Breast epithelium (tissue), 3 donors: ENCODE measurements around the gene LILRB2.

Experiments used
- CTCF ChIP-seq, 3 donors: fragments of 450-650 bp; IDR thresholded peaks; one replicate each; pipeline ENCODE4 v1.5.1; 2016 to 2017; ENCODE audit warnings: antibody characterized with exemption in 3 of 3, mild to moderate bottlenecking in 3 of 3, moderate library complexity in 3 of 3
- POLR2A ChIP-seq: fragments of 450-650 bp; IDR thresholded peaks from one replicate; pipeline ENCODE4 v1.6.1; 2016; ENCODE audit warnings: antibody characterized with exemption, mild to moderate bottlenecking, moderate library complexity

DNA sequence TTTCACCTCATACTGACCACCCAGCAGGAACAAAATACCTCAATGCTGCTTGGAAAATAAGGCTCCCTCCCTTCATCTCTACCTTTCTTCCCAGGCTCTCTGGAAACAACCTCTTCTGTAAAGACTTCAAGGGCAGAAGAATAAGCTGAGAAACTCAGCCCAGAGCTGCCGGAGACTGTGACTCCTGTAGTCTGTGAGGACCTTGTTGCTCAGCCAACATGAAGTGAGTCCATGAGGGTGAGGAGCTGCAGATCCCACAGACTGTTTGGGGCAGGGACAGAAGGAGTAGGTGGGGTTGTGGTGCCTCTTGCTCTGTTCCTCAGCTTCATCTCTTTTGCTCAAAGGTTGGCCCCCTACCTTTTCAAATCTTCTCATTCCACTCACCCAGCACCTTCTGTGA is 24.2 kb upstream of the LILRB2 start:
- no peak for TF ChIP-seq POLR2A
- no peak for TF ChIP-seq CTCF (IDR thresholded peaks at IDR 0.05)
